Neural crest cell (in vitro differentiated cells): ENCODE measurements around the gene AIG1. TPM values are rescaled to one million over a fixed set of nuclear protein-coding genes. Genes with fewer than 3 reads are reported as not detected.

ENCODE experiments used
- DNase-seq: peaks from one replicate; pipeline ENCODE4 v3.0.0; 2021; ENCODE audit warnings: low read depth, mixed read lengths, low spot score
- H3K27ac Mint-ChIP-seq: one replicate; pipeline ENCODE4 v1.8.0; 2021; ENCODE audit warnings: mild to moderate bottlenecking, mixed read lengths; ENCODE audit not compliant: unreplicated experiment
- H3K27me3 Mint-ChIP-seq: 2 replicates; pipeline ENCODE4 v1.8.0; 2021; ENCODE audit warnings: low read depth, mild to moderate bottlenecking, mixed read lengths
- H3K36me3 Mint-ChIP-seq: 2 replicates; pipeline ENCODE4 v1.8.0; 2021; ENCODE audit warnings: low read depth, mild to moderate bottlenecking, mixed read lengths
- H3K4me1 Mint-ChIP-seq: 2 replicates; pipeline ENCODE4 v1.8.0; 2021; ENCODE audit warnings: mixed read lengths
- H3K4me3 Mint-ChIP-seq: one replicate; pipeline ENCODE4 v1.8.0; 2021; ENCODE audit warnings: mild to moderate bottlenecking, mixed read lengths
- H3K9me3 Mint-ChIP-seq: 2 replicates; pipeline ENCODE4 v1.8.0; 2021; ENCODE audit warnings: mixed read lengths
- CTCF ChIP-seq: fragments of 200-600 bp; sonication (generic); conservative IDR thresholded peaks from 2 replicates; pipeline ENCODE4 v1.5.0; 2021; ENCODE audit warnings: antibody characterized with exemption, mild to moderate bottlenecking
- total RNA-seq: library from RNA; stranded (reverse); gene quantifications from 2 replicates; pipeline ENCODE4 v1.2.1, GENCODE V29; 2021

AIG1 gene
- total RNA-seq, 1 donor from 2014 or later, result 22.9 TPM

GRCh38 chr6:143222801-143223231 lies 162.1 kb downstream of the AIG1 start:
- no peak overlapping the region for H3K27ac Mint-ChIP-seq
- no peaks in the 10 kb centered on the region for H3K9me3 Mint-ChIP-seq
- no peak for TF ChIP-seq CTCF
- DNase-seq, result no peak
- peaks cover 10% of the 10 kb centered on the region for H3K4me1 Mint-ChIP-seq
- H3K27me3 Mint-ChIP-seq, result no peaks in the 10 kb centered on the region
- H3K4me3 Mint-ChIP-seq, result no peak overlapping the region
- H3K36me3 Mint-ChIP-seq, result no peaks in the 10 kb centered on the region

GRCh38 chr6:143223895-143224294 lies 163.2 kb downstream of the AIG1 start:
- Mint-ChIP-seq H3K27me3 (no peaks in the 10 kb centered on the region), H3K4me3 (no peak overlapping the region), H3K27ac (peak overlapping the region; percentile 81), H3K36me3 (no peaks in the 10 kb centered on the region), H3K9me3 (no peaks in the 10 kb centered on the region), H3K4me1 (peaks cover 10% of the 10 kb centered on the region)
- TF ChIP-seq CTCF, result no peak
- no peak for DNase-seq

- Mint-ChIP-seq H3K4me3 (no peak overlapping the region), H3K27ac (no peak overlapping the region), H3K36me3 (no peaks in the 10 kb centered on the region), H3K9me3 (no peaks in the 10 kb centered on the region), H3K4me1 (peaks cover 10% of the 10 kb centered on the region), H3K27me3 (no peaks in the 10 kb centered on the region)
- DNase-seq, result no peak
- TF ChIP-seq CTCF, result no peak
These were observed 163.8 kb downstream of the AIG1 start for GRCh38 chr6:143224516-143224915.

- Mint-ChIP-seq H3K9me3 (no peaks in the 10 kb centered on the region), H3K4me3 (no peak overlapping the region), H3K36me3 (no peaks in the 10 kb centered on the region), H3K27me3 (no peaks in the 10 kb centered on the region), H3K4me1 (peaks cover 5% of the 10 kb centered on the region), H3K27ac (no peak overlapping the region)
- no peak for DNase-seq
- TF ChIP-seq CTCF, result no peak
These were observed 165.2 kb downstream of the AIG1 start for GRCh38 chr6:143225929-143226328.

GRCh38 chr6:143227675-143228074 lies 167.0 kb downstream of the AIG1 start:
- Mint-ChIP-seq H3K27ac (no peak overlapping the region), H3K9me3 (no peaks in the 10 kb centered on the region), H3K4me3 (no peak overlapping the region), H3K36me3 (no peaks in the 10 kb centered on the region), H3K27me3 (no peaks in the 10 kb centered on the region), H3K4me1 (peaks cover 5% of the 10 kb centered on the region)
- DNase-seq, result no peak
- TF ChIP-seq CTCF, result no peak

- H3K36me3 Mint-ChIP-seq, result no peaks in the 10 kb centered on the region
- no peak for DNase-seq
- no peak overlapping the region for H3K27ac Mint-ChIP-seq
- H3K4me1 Mint-ChIP-seq, result no peaks in the 10 kb centered on the region
- no peaks in the 10 kb centered on the region for H3K27me3 Mint-ChIP-seq
- no peaks in the 10 kb centered on the region for H3K9me3 Mint-ChIP-seq
- H3K4me3 Mint-ChIP-seq, result no peak overlapping the region
- no peak for TF ChIP-seq CTCF
These were observed 168.7 kb downstream of the AIG1 start for GRCh38 chr6:143229400-143229799.
